Common myeloid progenitor, CD34-positive (primary cell): ENCODE results near the gene MMRN2.
A peak's percentile ranks its signal among the peaks of the same experiment; 100 is the strongest.

Experiments
- CTCF ChIA-PET: fragments of 350-600 bp; sonication (Branson Sonifier 250); formaldehyde crosslinking; loops from one replicate; lab custom pipeline; 2021; ENCODE audit warnings: antibody characterized with exemption; lab: Charles Lee
- POLR2A ChIA-PET: fragments of 350-600 bp; sonication (Branson Sonifier 250); formaldehyde crosslinking; loops from one replicate; lab custom pipeline; 2021; ENCODE audit warnings: antibody characterized with exemption; lab: Charles Lee
- DNase-seq, 3 donors: peaks; one replicate each; pipeline versions ENCODE4 v3.0.0 to v3.0.0-alpha.2; 2013
- H3K27ac ChIP-seq, 2 experiments: 1 replicate in 1 of 2; 2 replicates in 1 of 2; pipeline ENCODE4 v1.7.0; 2013; ENCODE audit warnings: inconsistent platforms in 2 of 2, low read length in 2 of 2, mild to moderate bottlenecking in 2 of 2, low read depth in 1 of 2, moderate library complexity in 1 of 2; ENCODE audit not compliant: severe bottlenecking in 2 of 2, insufficient read depth in 1 of 2, poor library complexity in 1 of 2
- H3K27me3 ChIP-seq, 5 experiments: replicated peaks in 2 of 5; 1 replicate in 3 of 5; 2 replicates in 2 of 5; pipeline versions ENCODE4 v1.6.1 to v1.7.0; 2013; ENCODE audit warnings: low read length in 4 of 5, mild to moderate bottlenecking in 2 of 5, moderate library complexity in 2 of 5, inconsistent platforms in 1 of 5; ENCODE audit not compliant: insufficient read depth in 5 of 5, control insufficient read depth in 4 of 5
- H3K36me3 ChIP-seq, 4 experiments: 1 replicate in 2 of 4; 2 replicates in 2 of 4; pipeline versions ENCODE4 v1.6.1 to v1.7.0; 2013; ENCODE audit warnings: low read length in 3 of 4, control low read depth in 1 of 4, mild to moderate bottlenecking in 1 of 4; ENCODE audit not compliant: control insufficient read depth in 4 of 4, insufficient read depth in 4 of 4
- H3K4me1 ChIP-seq, 4 experiments: 1 replicate in 3 of 4; 2 replicates in 1 of 4; pipeline versions ENCODE4 v1.6.1 to v1.7.1; 2013; ENCODE audit warnings: low read length in 3 of 4, mild to moderate bottlenecking in 3 of 4, control low read depth in 1 of 4, inconsistent platforms in 1 of 4, moderate library complexity in 1 of 4; ENCODE audit not compliant: control insufficient read depth in 4 of 4, insufficient read depth in 4 of 4; ENCODE audit errors: control extremely low read depth in 1 of 4
- H3K4me3 ChIP-seq, 7 experiments: 1 replicate in 4 of 7; 2 replicates in 3 of 7; pipeline versions ENCODE4 v1.5.1 to v1.7.0; 2013; ENCODE audit warnings: mild to moderate bottlenecking in 7 of 7, low read length in 6 of 7, moderate library complexity in 6 of 7, inconsistent platforms in 2 of 7, low read depth in 2 of 7, control low read depth in 1 of 7; ENCODE audit not compliant: insufficient read depth in 4 of 7, control insufficient read depth in 1 of 7; ENCODE audit errors: extremely low read depth in 1 of 7
- H3K9me3 ChIP-seq, 5 experiments: 1 replicate in 4 of 5; 2 replicates in 1 of 5; pipeline versions ENCODE4 v1.6.1 to v1.7.1; 2013; ENCODE audit warnings: low read length in 4 of 5, mild to moderate bottlenecking in 2 of 5, inconsistent platforms in 1 of 5, low read depth in 1 of 5, moderate library complexity in 1 of 5; ENCODE audit not compliant: control insufficient read depth in 4 of 5, insufficient read depth in 2 of 5; ENCODE audit errors: control extremely low read depth in 1 of 5
- WGBS: methylation state at CpG from one replicate; pipeline ENCODE4 v1.1.5; 2013; ENCODE audit not compliant: insufficient coverage; 5-methylcytosine and 5-hydroxymethylcytosine counted together

MMRN2 gene

GRCh38 chr10:86888585-86889381, 68.6 kb downstream of the MMRN2 start:
- DNase-seq: peak; percentile 72 to 95 (median 93)
- POLR2A ChIA-PET: no interaction called here

More at GRCh38 chr10:86888585-86889381, 68.6 kb downstream of the MMRN2 start:
- H3K4me1 ChIP-seq: peaks cover 7 to 14% (median 10%) of the 10 kb centered on the region in 4 experiments
- no peak overlapping the region for H3K27ac ChIP-seq
- CTCF ChIA-PET: interaction anchor here (1.0 to 1.7 kb wide), 6 partner anchors 10 to 199 kb away, joined by 3 to 6 read pairs (median 4); no protein-coding TSS in a partner anchor
- H3K4me3 ChIP-seq: no peak overlapping the region
- no peaks in the 10 kb centered on the region for H3K9me3 ChIP-seq
- no peaks in the 10 kb centered on the region for H3K27me3 ChIP-seq
- WGBS: 40% methylated on average over 5 of the region's 7 CpGs
- H3K36me3 ChIP-seq: no peaks in the 10 kb centered on the region
